Peyer's patch (tissue), 4 donors: ENCODE measurements around the gene MGARP. TPM values are rescaled to one million over a fixed set of nuclear protein-coding genes. Genes with fewer than 3 reads are reported as not detected.
"Not testable (repeated sequence)": the region's sequence is repeated elsewhere in the genome, so short reads cannot be mapped to it uniquely, and the experiment has no call there.

Experiments used
- DNase-seq, 3 donors: peaks; one replicate each; pipeline ENCODE4 v3.0.0-alpha.2; 2017 to 2019
- H3K27ac ChIP-seq, 4 donors: fragments of 200-600 bp; sonication (generic); one replicate each; pipeline ENCODE4 v1.5.1; 2016 to 2019
- H3K27me3 ChIP-seq, 2 donors: fragments of 200-600 bp; sonication (generic); one replicate each; pipeline ENCODE4 v1.5.1; 2019
- H3K36me3 ChIP-seq, 3 donors: fragments of 200-600 bp; sonication (generic); one replicate each; pipeline ENCODE4 v1.5.1; 2016 to 2019
- H3K4me1 ChIP-seq, 4 donors: fragments of 200-600 bp; sonication (generic); one replicate each; pipeline ENCODE4 v1.5.1; 2016 to 2019
- H3K4me3 ChIP-seq, 4 donors: fragments of 200-600 bp; sonication (generic); 1 replicate in 3 of 4; 2 replicates in 1 of 4; pipeline ENCODE4 v1.5.1; 2016 to 2019; ENCODE audit warnings: mild to moderate bottlenecking in 1 of 4
- H3K9me3 ChIP-seq, 4 donors: fragments of 200-600 bp; sonication (generic); one replicate each; pipeline ENCODE4 v1.5.1; 2016 to 2019; ENCODE audit warnings: mild to moderate bottlenecking in 1 of 4
- POLR2A ChIP-seq, 2 donors: fragments of 450-650 bp; IDR thresholded peaks; one replicate each; pipeline ENCODE4 v1.5.1; 2017; ENCODE audit warnings: antibody characterized with exemption in 2 of 2, mild to moderate bottlenecking in 2 of 2, moderate library complexity in 2 of 2
- total RNA-seq, 4 donors: library from RNA; depleted of rRNA; stranded (reverse); fragments of >200 nt; gene quantifications; one replicate each; pipeline ENCODE4 v1.1.0, GENCODE V29; 2016
- TF ChIP-seq, protein P1 (sequence below), 6 experiments: fragments of 450-650 bp in 4 of 6; fragments of 200-600 bp in 2 of 6; sonication (generic) in 1 of 6; IDR thresholded peaks; one replicate each; pipeline ENCODE4 v1.5.1; 2017 to 2019; ENCODE audit warnings: antibody characterized with exemption in 6 of 6, mild to moderate bottlenecking in 3 of 6, moderate library complexity in 1 of 6

The MGARP gene
- total RNA-seq, 4 donors from 2014 or later: not detected

DNA sequence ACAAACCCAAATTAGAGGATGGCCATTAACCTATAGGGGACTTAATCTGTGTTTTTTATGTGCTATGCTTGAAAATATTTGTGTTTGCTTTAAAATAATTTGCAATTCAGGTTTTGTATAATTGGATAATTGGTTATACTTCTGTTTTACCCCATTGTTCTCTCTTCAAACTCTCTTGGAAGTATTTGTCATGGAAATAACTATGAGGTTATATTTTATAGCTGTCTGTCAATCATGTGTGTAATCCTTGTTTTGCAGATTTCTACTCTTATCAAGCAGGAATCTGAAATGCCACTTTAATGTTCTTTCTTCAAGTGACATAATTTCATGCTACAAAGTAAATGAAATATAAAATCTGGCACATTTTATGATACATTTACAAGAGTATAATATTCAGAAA, 37.6 kb upstream of the MGARP start:
- TF ChIP-seq POLR2A (IDR thresholded peaks at IDR 0.05): no peak
- TF ChIP-seq, protein P1, sequence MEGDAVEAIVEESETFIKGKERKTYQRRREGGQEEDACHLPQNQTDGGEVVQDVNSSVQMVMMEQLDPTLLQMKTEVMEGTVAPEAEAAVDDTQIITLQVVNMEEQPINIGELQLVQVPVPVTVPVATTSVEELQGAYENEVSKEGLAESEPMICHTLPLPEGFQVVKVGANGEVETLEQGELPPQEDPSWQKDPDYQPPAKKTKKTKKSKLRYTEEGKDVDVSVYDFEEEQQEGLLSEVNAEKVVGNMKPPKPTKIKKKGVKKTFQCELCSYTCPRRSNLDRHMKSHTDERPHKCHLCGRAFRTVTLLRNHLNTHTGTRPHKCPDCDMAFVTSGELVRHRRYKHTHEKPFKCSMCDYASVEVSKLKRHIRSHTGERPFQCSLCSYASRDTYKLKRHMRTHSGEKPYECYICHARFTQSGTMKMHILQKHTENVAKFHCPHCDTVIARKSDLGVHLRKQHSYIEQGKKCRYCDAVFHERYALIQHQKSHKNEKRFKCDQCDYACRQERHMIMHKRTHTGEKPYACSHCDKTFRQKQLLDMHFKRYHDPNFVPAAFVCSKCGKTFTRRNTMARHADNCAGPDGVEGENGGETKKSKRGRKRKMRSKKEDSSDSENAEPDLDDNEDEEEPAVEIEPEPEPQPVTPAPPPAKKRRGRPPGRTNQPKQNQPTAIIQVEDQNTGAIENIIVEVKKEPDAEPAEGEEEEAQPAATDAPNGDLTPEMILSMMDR (IDR thresholded peaks at IDR 0.05): no peak
- DNase-seq: no peak
- no peak overlapping the region for H3K4me3 ChIP-seq
- no peak overlapping the region for H3K27ac ChIP-seq
- no peaks in the 10 kb centered on the region for H3K27me3 ChIP-seq
- H3K9me3 ChIP-seq: no peaks in the 10 kb centered on the region
- peaks cover 0 to 13% (median under 1%) of the 10 kb centered on the region in 4 donors for H3K4me1 ChIP-seq
- H3K36me3 ChIP-seq: no peaks in the 10 kb centered on the region

DNA sequence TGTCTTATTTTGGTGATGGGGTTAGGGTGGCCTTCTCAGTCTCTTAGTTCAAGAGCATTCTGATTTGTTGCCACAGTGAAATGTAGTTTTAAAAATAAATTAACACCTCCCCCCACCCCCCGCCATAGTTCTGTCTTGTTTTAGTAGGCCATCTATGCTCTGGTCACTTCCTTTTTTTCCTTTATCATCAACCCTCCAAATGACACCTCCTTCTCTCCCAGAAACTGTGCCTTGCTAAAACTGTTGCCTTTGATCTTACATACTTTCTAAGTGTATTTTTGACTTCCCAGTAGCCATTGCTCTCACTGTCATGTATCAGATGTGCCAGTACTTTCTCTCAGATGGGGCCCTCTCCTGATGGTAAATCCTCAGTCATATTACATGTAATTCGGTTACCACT, 36.7 kb upstream of the MGARP start:
- no peak for DNase-seq
- no peaks in the 10 kb centered on the region for H3K36me3 ChIP-seq
- peaks cover 0 to 19% (median 3%) of the 10 kb centered on the region in 4 donors for H3K4me1 ChIP-seq
- H3K9me3 ChIP-seq: no peaks in the 10 kb centered on the region
- no peak overlapping the region for H3K4me3 ChIP-seq
- no peaks in the 10 kb centered on the region for H3K27me3 ChIP-seq
- no peak for TF ChIP-seq POLR2A (IDR thresholded peaks at IDR 0.05)
- TF ChIP-seq, protein P1 (IDR thresholded peaks at IDR 0.05): no peak
- H3K27ac ChIP-seq: no peak overlapping the region

DNA sequence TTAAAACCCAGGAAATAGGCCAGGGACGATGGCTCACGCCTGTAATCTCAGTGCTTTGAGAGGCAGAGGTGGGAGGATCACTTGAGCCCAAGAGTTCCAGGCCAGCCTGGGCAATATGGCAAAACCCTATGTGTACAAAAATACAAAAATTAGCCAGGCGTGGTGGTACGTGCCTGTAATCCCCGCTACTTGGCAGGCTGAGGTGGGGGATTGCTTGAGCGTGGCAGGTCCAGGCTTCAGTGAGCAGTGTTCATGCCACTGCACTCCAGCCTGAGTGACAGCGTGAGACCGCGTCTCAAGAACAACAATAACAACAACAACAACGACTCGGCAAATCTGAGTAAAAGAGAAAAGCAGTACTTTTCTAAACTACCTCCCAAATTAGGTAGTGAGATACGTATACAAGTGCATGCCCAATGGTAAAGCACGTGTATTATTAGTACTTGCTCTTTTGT, 35.2 kb upstream of the MGARP start:
- TF ChIP-seq, protein P1 (IDR thresholded peaks at IDR 0.05): no peak
- no peak overlapping the region for H3K4me3 ChIP-seq
- H3K36me3 ChIP-seq: no peaks in the 10 kb centered on the region
- DNase-seq: peak in 2 of 3 donors; percentile 50 to 54
- H3K27ac ChIP-seq: peak overlapping the region in 1 of 4 donors; percentile 61
- H3K27me3 ChIP-seq: no peaks in the 10 kb centered on the region
- H3K9me3 ChIP-seq: no peaks in the 10 kb centered on the region
- H3K4me1 ChIP-seq: peaks cover 0 to 24% (median 3%) of the 10 kb centered on the region in 4 donors

DNA sequence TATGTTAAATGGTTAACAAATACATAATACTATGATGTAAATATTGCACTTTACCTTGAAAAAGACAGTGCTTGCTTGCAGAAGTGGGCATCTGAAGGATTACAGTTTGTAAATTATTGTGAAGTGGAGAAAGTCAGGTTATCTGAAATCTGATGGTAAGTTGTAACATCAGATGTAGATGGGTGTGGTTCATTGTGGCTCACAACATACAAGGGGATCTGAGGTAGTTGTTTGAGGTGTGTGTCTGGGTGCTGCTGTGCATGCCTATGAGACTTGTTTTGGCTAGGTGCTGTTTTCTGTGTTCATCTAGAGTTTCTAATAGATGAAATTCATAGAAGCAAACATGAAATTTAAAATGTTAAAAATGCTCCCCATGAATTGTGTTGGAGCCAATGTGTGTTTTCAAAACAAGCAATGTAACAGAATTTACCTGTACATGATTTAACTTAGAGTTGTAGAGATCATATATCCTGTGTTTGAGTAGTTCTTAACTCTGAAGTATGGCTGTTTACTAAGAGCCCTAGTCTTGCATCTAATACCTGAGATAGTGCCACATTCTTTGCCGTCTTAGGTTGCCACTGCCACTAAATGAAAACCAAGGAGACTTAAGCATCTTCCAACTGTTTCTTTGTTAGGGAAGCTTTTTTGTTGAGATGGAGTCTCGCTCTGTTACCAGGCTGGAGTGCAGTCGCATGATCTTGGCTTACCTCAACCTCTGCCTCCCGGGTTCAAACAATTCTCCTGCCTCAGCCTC, 34.2 kb upstream of the MGARP start:
- no peak for TF ChIP-seq POLR2A (IDR thresholded peaks at IDR 0.05)
- TF ChIP-seq, protein P1 (IDR thresholded peaks at IDR 0.05): no peak

DNA sequence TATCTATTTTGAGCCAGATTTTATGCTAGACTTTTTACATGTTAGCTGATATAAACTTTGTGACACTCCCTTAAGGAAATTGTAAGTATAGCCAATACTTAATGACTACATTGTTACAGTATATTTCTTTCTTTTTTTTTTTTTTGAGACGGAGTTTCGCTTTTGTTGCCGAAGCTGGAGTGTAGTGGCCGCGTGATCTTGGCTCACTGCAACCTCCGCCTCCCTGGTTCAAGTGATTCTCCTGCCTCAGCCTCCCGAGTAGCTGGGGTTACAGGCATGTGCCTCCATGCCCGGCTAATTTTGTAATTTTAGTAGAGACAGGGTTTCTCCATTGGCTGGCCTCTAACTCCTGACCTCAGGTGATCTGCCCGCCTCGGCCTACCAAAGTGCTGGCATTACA, 33.4 kb upstream of the MGARP start:
- not testable (repeated sequence) for H3K36me3 ChIP-seq, DNase-seq, H3K27me3 ChIP-seq, H3K9me3 ChIP-seq
- Histone ChIP-seq H3K27ac (peak overlapping the region in 1 of 4 donors; percentile 61), H3K4me3 (peak overlapping the region in 1 of 4 donors; percentile 3), H3K4me1 (peaks cover 0 to 24% (median 3%) of the 10 kb centered on the region in 4 donors)

More for the DNA sequence above, 34.2 kb upstream of the MGARP start:
- no peak for DNase-seq
- Histone ChIP-seq H3K27me3 (no peaks in the 10 kb centered on the region), H3K4me1 (peaks cover 0 to 24% (median 3%) of the 10 kb centered on the region in 4 donors), H3K4me3 (no peak overlapping the region), H3K27ac (peak overlapping the region in 1 of 4 donors; percentile 61), H3K36me3 (no peaks in the 10 kb centered on the region), H3K9me3 (no peaks in the 10 kb centered on the region)

DNA sequence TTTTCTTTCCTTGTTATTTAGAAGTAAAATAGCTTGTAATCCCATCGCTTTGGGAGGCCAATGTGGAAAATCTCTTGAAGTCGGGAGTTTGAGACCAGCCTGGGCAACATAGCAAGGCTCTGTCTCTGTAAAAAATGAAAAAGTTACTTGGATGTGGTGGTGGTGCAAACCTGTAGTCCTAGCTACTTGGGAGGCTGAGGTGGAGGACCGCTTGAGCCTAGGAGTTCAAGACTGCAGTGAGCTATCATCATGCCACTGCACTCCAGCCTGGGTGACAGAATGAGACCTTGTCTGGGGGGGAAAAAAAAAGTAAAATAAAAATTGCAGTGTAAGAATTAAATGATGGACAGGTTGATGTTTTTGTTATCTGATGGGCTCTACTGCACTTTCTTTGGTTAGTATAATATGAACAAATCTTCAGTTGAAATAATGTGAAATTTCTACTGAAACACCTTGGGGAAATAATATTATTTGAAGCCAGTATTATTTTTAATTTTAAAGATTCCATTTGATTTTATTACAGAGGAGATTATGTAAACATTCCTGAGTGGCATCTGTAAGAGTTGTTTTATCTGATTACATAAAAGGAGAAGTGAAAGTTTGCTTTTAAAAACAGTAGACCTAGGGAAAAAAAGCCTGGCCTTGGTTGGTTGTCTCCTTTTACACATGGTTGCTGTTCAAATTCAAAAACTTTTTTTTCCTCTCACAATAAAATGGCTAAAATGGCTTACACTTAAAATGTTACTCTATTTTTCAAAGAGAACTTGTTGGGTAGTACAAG, 32.7 kb upstream of the MGARP start:
- H3K27ac ChIP-seq: peak overlapping the region in 1 of 4 donors; percentile 61
- peaks cover 0 to 24% (median 3%) of the 10 kb centered on the region in 4 donors for H3K4me1 ChIP-seq
- no peaks in the 10 kb centered on the region for H3K36me3 ChIP-seq
- H3K9me3 ChIP-seq: no peaks in the 10 kb centered on the region
- H3K4me3 ChIP-seq: no peak overlapping the region
- TF ChIP-seq, protein P1 (IDR thresholded peaks at IDR 0.05): no peak
- TF ChIP-seq POLR2A (IDR thresholded peaks at IDR 0.05): no peak
- no peak for DNase-seq
- H3K27me3 ChIP-seq: no peaks in the 10 kb centered on the region
